ENCODE results near the gene NFIA. TPM values are rescaled to one million over a fixed set of nuclear protein-coding genes. Genes with fewer than 3 reads are reported as not detected.

Gene NFIA
- total and polyA plus RNA-seq, 10 of the 15 experiments (the other 5 are each of a cell fraction or from before 2014, with no cell fraction given) = 0.10 to 0.16 TPM; not detected in 8

- Histone ChIP-seq H4K20me1 (ENCODE audit: control insufficient read depth, insufficient read depth) (no peaks in the 10 kb centered on the region), H3K4me1 (ENCODE audit: control insufficient read depth, insufficient read depth, low read length) (no peaks in the 10 kb centered on the region), H3K9ac (ENCODE audit: control insufficient read depth, insufficient read depth, low read length) (no peak overlapping the region), H3K4me3 (no peak overlapping the region), H3K27ac (ENCODE audit: control insufficient read depth, insufficient read depth) (no peak overlapping the region), H3K9me3 (replicated peaks; ENCODE audit: control insufficient read depth, insufficient read depth, low read length) (no peaks in the 10 kb centered on the region), H3K36me3 (ENCODE audit: control insufficient read depth in 2 of 2, insufficient read depth in 2 of 2, low read length in 1 of 2) (no peaks in the 10 kb centered on the region), H3K79me2 (ENCODE audit: control insufficient read depth, insufficient read depth, low read length) (no peaks in the 10 kb centered on the region), H3K4me2 (ENCODE audit: control insufficient read depth, insufficient read depth) (no peak overlapping the region), H3K27me3 (replicated peaks in 1 of 2; ENCODE audit: control insufficient read depth in 2 of 2, insufficient read depth in 2 of 2, low read length in 1 of 2) (no peaks in the 10 kb centered on the region), H2AFZ (ENCODE audit: control insufficient read depth, low read depth, low read length) (no peak overlapping the region)
- ChIA-PET SMC1A (ENCODE audit: uncharacterized antibody, unreplicated experiment) (no interaction called here), POLR2A (interaction anchor here (0.7 kb wide), 1 partner anchor 37 kb away, joined by 3 read pairs; no protein-coding TSS in a partner anchor), CTCF (no interaction called here), RAD21 (ENCODE audit: unreplicated experiment) (no interaction called here)
- 0% methylated on average over 1 of the region's 1 CpG for WGBS (ENCODE audit: insufficient coverage, insufficient replicate concordance, low lambda C conversion rate, missing lambda C conversion rate)
- TF ChIP-seq RBBP5 (conservative IDR thresholded peaks at IDR 0.05) (no peak), ZBTB4 (CRISPR knock-in tag; IDR thresholded peaks at IDR 0.05) (no peak), WRNIP1 (IDR thresholded peaks at IDR 0.05; ENCODE audit: borderline replicate concordance, low read depth, low read length) (no peak), NFIC (IDR thresholded peaks at IDR 0.05; ENCODE audit: low read depth, low read length) (no peak), MYC (IDR thresholded peaks at IDR 0.05; ENCODE audit: insufficient read depth, insufficient read length, insufficient replicate concordance, low read length, severe bottlenecking) (no peak), GABPA (IDR thresholded peaks at IDR 0.05; ENCODE audit: low read depth) (no peak), RB1 (IDR thresholded peaks at IDR 0.05; ENCODE audit: borderline replicate concordance) (no peak), BACH1 (IDR thresholded peaks at IDR 0.05; ENCODE audit: borderline replicate concordance) (no peak), SUZ12 (IDR thresholded peaks at IDR 0.05; ENCODE audit: unreplicated experiment) (no peak), CHD4 (IDR thresholded peaks at IDR 0.05) (no peak)
- in situ Hi-C loops (cut with MboI) = no loop called here
- intact Hi-C loops (cut with micrococcal nuclease; ENCODE audit: unreplicated experiment) = no loop called here
- BruUV-seq (replicated peaks) = no TSS peak
- DNase-seq (ENCODE audit: low read depth, low spot score) (no peak), FAIRE-seq (no peak), ATAC-seq (no peak)
These were observed 196.6 kb downstream of the NFIA start for GRCh38 chr1:61278966-61279365.

Data from GM12878 (cell line).